Right atrium auricular region (tissue), 2 donors: ENCODE measurements around the gene WWC2. TPM values are rescaled to one million over a fixed set of nuclear protein-coding genes. Genes with fewer than 3 reads are reported as not detected.
A peak's percentile ranks its signal among the peaks of the same experiment; 100 is the strongest.

ENCODE experiments used
- DNase-seq: peaks from one replicate; pipeline ENCODE4 v3.0.0-alpha.2; 2019; ENCODE audit warnings: low spot score
- H3K27ac ChIP-seq, 2 donors: fragments of 200-600 bp; sonication (generic); 1 replicate in 1 of 2; 2 replicates in 1 of 2; pipeline ENCODE4 v1.5.1; 2016 to 2019
- H3K27me3 ChIP-seq, 2 donors: fragments of 200-600 bp; sonication (generic); one replicate each; pipeline versions ENCODE4 v1.5.1 to v1.6.0; 2017 to 2019
- H3K36me3 ChIP-seq: fragments of 200-600 bp; sonication (generic); one replicate; pipeline ENCODE4 v1.5.1; 2016
- H3K4me1 ChIP-seq, 2 donors: fragments of 200-600 bp; sonication (generic); one replicate each; pipeline versions ENCODE4 v1.5.1 to v1.6.0; 2017 to 2019
- H3K4me3 ChIP-seq, 2 donors: fragments of 200-600 bp; sonication (generic); 1 replicate in 1 of 2; 2 replicates in 1 of 2; pipeline ENCODE4 v1.5.1; 2017 to 2019; ENCODE audit warnings: mild to moderate bottlenecking in 1 of 2, moderate library complexity in 1 of 2
- H3K9me3 ChIP-seq, 2 donors: fragments of 200-600 bp; sonication (generic); one replicate each; pipeline ENCODE4 v1.5.1; 2019
- total RNA-seq, 2 donors: library from RNA; depleted of rRNA; stranded (reverse); fragments of >200 nt; gene quantifications; one replicate each; pipeline ENCODE4 v1.1.0, GENCODE V29; 2016
- TF ChIP-seq, protein P1 (sequence below), 2 donors: fragments of 200-600 bp; sonication (generic); IDR thresholded peaks; one replicate each; pipeline ENCODE4 v1.5.1; 2019; ENCODE audit warnings: antibody characterized with exemption in 2 of 2

The WWC2 gene
- total RNA-seq, 2 donors from 2014 or later: 22.4 to 22.7 TPM

- H3K4me1 ChIP-seq: peaks cover 0 to 21% of the 10 kb centered on the region in 2 donors
- no peak overlapping the region for H3K27ac ChIP-seq
- no peaks in the 10 kb centered on the region for H3K27me3 ChIP-seq
- no peak overlapping the region for H3K4me3 ChIP-seq
- TF ChIP-seq, protein P1, sequence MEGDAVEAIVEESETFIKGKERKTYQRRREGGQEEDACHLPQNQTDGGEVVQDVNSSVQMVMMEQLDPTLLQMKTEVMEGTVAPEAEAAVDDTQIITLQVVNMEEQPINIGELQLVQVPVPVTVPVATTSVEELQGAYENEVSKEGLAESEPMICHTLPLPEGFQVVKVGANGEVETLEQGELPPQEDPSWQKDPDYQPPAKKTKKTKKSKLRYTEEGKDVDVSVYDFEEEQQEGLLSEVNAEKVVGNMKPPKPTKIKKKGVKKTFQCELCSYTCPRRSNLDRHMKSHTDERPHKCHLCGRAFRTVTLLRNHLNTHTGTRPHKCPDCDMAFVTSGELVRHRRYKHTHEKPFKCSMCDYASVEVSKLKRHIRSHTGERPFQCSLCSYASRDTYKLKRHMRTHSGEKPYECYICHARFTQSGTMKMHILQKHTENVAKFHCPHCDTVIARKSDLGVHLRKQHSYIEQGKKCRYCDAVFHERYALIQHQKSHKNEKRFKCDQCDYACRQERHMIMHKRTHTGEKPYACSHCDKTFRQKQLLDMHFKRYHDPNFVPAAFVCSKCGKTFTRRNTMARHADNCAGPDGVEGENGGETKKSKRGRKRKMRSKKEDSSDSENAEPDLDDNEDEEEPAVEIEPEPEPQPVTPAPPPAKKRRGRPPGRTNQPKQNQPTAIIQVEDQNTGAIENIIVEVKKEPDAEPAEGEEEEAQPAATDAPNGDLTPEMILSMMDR (IDR thresholded peaks at IDR 0.05): no peak
- H3K9me3 ChIP-seq: no peaks in the 10 kb centered on the region
- DNase-seq: no peak
- H3K36me3 ChIP-seq: peaks cover 10% of the 10 kb centered on the region
Observed at GRCh38 chr4:183244506-183244905, 145.4 kb downstream of the WWC2 start.

- Histone ChIP-seq H3K4me1 (no peaks in the 10 kb centered on the region), H3K27ac (no peak overlapping the region), H3K27me3 (no peaks in the 10 kb centered on the region), H3K9me3 (no peaks in the 10 kb centered on the region), H3K4me3 (no peak overlapping the region), H3K36me3 (peaks cover 10% of the 10 kb centered on the region)
- TF ChIP-seq, protein P1 (IDR thresholded peaks at IDR 0.05): no peak
- no peak for DNase-seq
Observed at GRCh38 chr4:183248201-183248600, 149.1 kb downstream of the WWC2 start.

- no peaks in the 10 kb centered on the region for H3K4me1 ChIP-seq
- no peak overlapping the region for H3K27ac ChIP-seq
- DNase-seq: no peak
- H3K4me3 ChIP-seq: no peak overlapping the region
- peaks cover 11% of the 10 kb centered on the region for H3K36me3 ChIP-seq
- H3K9me3 ChIP-seq: no peaks in the 10 kb centered on the region
- TF ChIP-seq, protein P1 (IDR thresholded peaks at IDR 0.05): peak in 1 of 2 donors; percentile 62
- H3K27me3 ChIP-seq: no peaks in the 10 kb centered on the region
Observed at GRCh38 chr4:183249854-183250253, 150.8 kb downstream of the WWC2 start.

DNA sequence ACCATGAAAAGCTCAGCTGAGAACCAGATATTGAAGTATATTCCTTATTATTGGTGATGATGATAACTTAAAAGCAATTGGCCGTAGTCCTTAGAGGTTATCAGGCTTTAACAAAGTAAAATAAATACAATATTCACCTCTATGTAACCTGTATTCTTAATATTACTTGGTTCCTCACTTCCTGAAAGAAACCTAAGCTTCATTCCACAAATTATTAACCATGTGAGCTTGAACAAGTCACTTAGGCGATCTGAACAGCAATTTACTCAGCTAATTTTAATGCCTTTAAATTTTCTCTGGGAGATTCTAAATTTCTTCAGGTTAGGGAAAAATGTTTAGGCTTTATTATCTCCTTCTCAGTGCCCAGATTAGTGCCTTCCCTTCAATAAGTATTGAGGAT, 151.8 kb downstream of the WWC2 start:
- no peak overlapping the region for H3K4me3 ChIP-seq
- no peaks in the 10 kb centered on the region for H3K4me1 ChIP-seq
- no peaks in the 10 kb centered on the region for H3K27me3 ChIP-seq
- TF ChIP-seq, protein P1 (IDR thresholded peaks at IDR 0.05): no peak
- peaks cover 10% of the 10 kb centered on the region for H3K36me3 ChIP-seq
- H3K9me3 ChIP-seq: no peaks in the 10 kb centered on the region
- H3K27ac ChIP-seq: no peak overlapping the region
- DNase-seq: no peak

- no peaks in the 10 kb centered on the region for H3K27me3 ChIP-seq
- no peaks in the 10 kb centered on the region for H3K9me3 ChIP-seq
- H3K4me3 ChIP-seq: no peak overlapping the region
- peaks cover 6% of the 10 kb centered on the region for H3K36me3 ChIP-seq
- no peak for DNase-seq
- peaks cover 0 to 8% of the 10 kb centered on the region in 2 donors for H3K4me1 ChIP-seq
- TF ChIP-seq, protein P1 (IDR thresholded peaks at IDR 0.05): no peak
- H3K27ac ChIP-seq: no peak overlapping the region
Observed at GRCh38 chr4:183252959-183253358, 153.9 kb downstream of the WWC2 start.

DNA sequence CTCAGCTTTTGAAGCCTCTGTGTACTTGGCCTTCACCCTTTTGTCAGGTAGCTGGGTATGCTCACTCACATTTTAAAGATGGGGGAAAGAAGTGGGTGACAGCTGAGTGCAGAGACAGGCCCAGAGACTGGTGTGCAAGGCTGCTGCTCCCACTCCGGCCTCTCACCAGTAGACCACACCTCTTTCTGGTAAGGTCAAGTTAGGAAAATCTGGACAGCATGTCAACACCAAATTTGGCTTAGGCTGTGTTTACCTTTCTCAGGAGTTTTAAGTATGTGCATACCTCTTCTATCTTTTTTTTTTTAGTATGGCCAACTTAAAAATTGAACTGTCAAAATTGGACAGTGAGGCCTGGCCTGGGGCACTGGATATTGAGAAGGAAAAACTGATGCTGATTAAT, 154.4 kb downstream of the WWC2 start:
- no peak overlapping the region for H3K27ac ChIP-seq
- peaks cover 6% of the 10 kb centered on the region for H3K36me3 ChIP-seq
- H3K4me1 ChIP-seq: peaks cover 0 to 8% of the 10 kb centered on the region in 2 donors
- H3K4me3 ChIP-seq: no peak overlapping the region
- DNase-seq: no peak
- no peaks in the 10 kb centered on the region for H3K27me3 ChIP-seq
- H3K9me3 ChIP-seq: no peaks in the 10 kb centered on the region
- TF ChIP-seq, protein P1 (IDR thresholded peaks at IDR 0.05): no peak
